HepG2 (cell line): ENCODE data around the gene IBA57. TPM values are rescaled to one million over a fixed set of nuclear protein-coding genes. Genes with fewer than 3 reads are reported as not detected.

Experiments used
- ARID5B ChIP-seq: IDR thresholded peaks from 2 replicates; pipeline ENCODE4 v1.4.0; 2020; ENCODE audit warnings: mild to moderate bottlenecking, missing genetic modification reagents
- BRD4 ChIP-seq: sonication (generic); formaldehyde crosslinking; IDR thresholded peaks from 2 replicates; pipeline ENCODE4 v1.4.0; 2020; ENCODE audit warnings: missing genetic modification reagents
- NAIF1 ChIP-seq: sonication (generic); formaldehyde crosslinking; IDR thresholded peaks from 2 replicates; pipeline ENCODE4 v1.5.0; 2020; ENCODE audit warnings: mild to moderate bottlenecking, missing genetic modification reagents, borderline replicate concordance
- NFATC3 ChIP-seq: sonication (generic); formaldehyde crosslinking; IDR thresholded peaks from 2 replicates; pipeline ENCODE4 v1.5.1; 2020; ENCODE audit warnings: mild to moderate bottlenecking, missing genetic modification reagents
- NR2C2 ChIP-seq: sonication (generic); formaldehyde crosslinking; IDR thresholded peaks from 2 replicates; pipeline ENCODE4 v1.4.0; 2020; ENCODE audit warnings: missing genetic modification reagents, mild to moderate bottlenecking, moderate library complexity, borderline replicate concordance
- PRPF4 ChIP-seq: fragments of 200-400 bp; formaldehyde crosslinking; IDR thresholded peaks from 2 replicates; pipeline ENCODE4 v1.6.1; 2016; ENCODE audit warnings: low read length, low read depth; ENCODE audit not compliant: poor library complexity, severe bottlenecking
- ZBTB10 ChIP-seq: sonication (generic); formaldehyde crosslinking; IDR thresholded peaks from 2 replicates; pipeline ENCODE4 v1.4.0; 2020; ENCODE audit warnings: missing genetic modification reagents, borderline replicate concordance
- ZBTB14 ChIP-seq: sonication (generic); formaldehyde crosslinking; IDR thresholded peaks from 2 replicates; pipeline ENCODE4 v1.4.0; 2020; ENCODE audit warnings: missing genetic modification reagents
- ZBTB7B ChIP-seq: sonication (generic); formaldehyde crosslinking; IDR thresholded peaks from 2 replicates; pipeline ENCODE4 v1.4.0; 2020; ENCODE audit warnings: missing genetic modification reagents
- ZFAT ChIP-seq: sonication (generic); formaldehyde crosslinking; conservative IDR thresholded peaks from 2 replicates; pipeline ENCODE4 v1.8.1; 2023; ENCODE audit warnings: missing genetic modification reagents, inconsistent platforms
- ZNF280B ChIP-seq: sonication (generic); formaldehyde crosslinking; IDR thresholded peaks from 2 replicates; pipeline ENCODE4 v1.5.0; 2020; ENCODE audit warnings: missing genetic modification reagents, mild to moderate bottlenecking, borderline replicate concordance
- ZNF296 ChIP-seq: sonication (generic); formaldehyde crosslinking; conservative IDR thresholded peaks from 2 replicates; pipeline ENCODE4 v1.5.0; 2020; ENCODE audit warnings: mild to moderate bottlenecking, missing genetic modification reagents
- ZNF335 ChIP-seq: sonication (generic); formaldehyde crosslinking; IDR thresholded peaks from 2 replicates; pipeline ENCODE4 v1.4.0; 2020; ENCODE audit warnings: missing genetic modification reagents
- ZNF747 ChIP-seq: sonication (generic); formaldehyde crosslinking; IDR thresholded peaks from 2 replicates; pipeline ENCODE4 v1.8.1; 2023; ENCODE audit warnings: missing genetic modification reagents, mild to moderate bottlenecking, borderline replicate concordance
- ZNF816 ChIP-seq: sonication (generic); formaldehyde crosslinking; IDR thresholded peaks from 2 replicates; pipeline ENCODE4 v1.8.0; 2022; ENCODE audit warnings: missing genetic modification reagents, mild to moderate bottlenecking, borderline replicate concordance
- ZSCAN31 ChIP-seq: sonication (generic); formaldehyde crosslinking; IDR thresholded peaks from 2 replicates; pipeline ENCODE4 v1.5.0; 2020; ENCODE audit warnings: low read depth, mild to moderate bottlenecking, missing genetic modification reagents
- polyA plus RNA-seq, 8 experiments: library from polyadenylated mRNA; depleted of rRNA in 3 of 8; stranded (reverse) in 7 of 8; unstranded in 1 of 8; fragments of >200 nt; fragmentation: Illumina TruSeq in 4 of 8; extraction: Trizol in 4 of 8; gene quantifications; 2 replicates each; pipeline versions ENCODE4 v1.2.1 to v1.2.3, GENCODE V29; 2011 to 2016; ENCODE audit warnings: low read depth in 4 of 8, missing spikeins in 1 of 8, mixed read lengths in 1 of 8; ENCODE audit not compliant: insufficient read depth in 1 of 8
- total RNA-seq, 5 experiments: library from RNA; depleted of rRNA; stranded (reverse); fragments of >200 nt; fragmentation: Illumina TruSeq; extraction: Trizol; gene quantifications; 2 replicates each; pipeline ENCODE4 v1.2.3, GENCODE V29; 2016; ENCODE audit warnings: low read depth in 1 of 5

Gene IBA57
- total and polyA plus RNA-seq, 2 of the 13 experiments (the other 11 are each of a cell fraction or from before 2014, with no cell fraction given), result 2.3 to 10.2 TPM

- no peak for TF ChIP-seq NFATC3 (CRISPR knock-in tag)
- no peak for TF ChIP-seq ZFAT (CRISPR knock-in tag)
- peak; percentile 7; the same call in 1 of the 2 replicates for TF ChIP-seq ZSCAN31 (CRISPR knock-in tag)
- TF ChIP-seq NAIF1 (CRISPR knock-in tag), result 0 out of 2 replicates have a peak, but pooled peaks have one; percentile 4
- peak; percentile 18; the same call in 1 of the 2 replicates for TF ChIP-seq NR2C2 (CRISPR knock-in tag)
- no peak for TF ChIP-seq ZNF747 (CRISPR knock-in tag)
- TF ChIP-seq ARID5B (CRISPR knock-in tag), result peak; percentile 42; the same call in 1 of the 2 replicates
- no peak for TF ChIP-seq PRPF4
- no peak for TF ChIP-seq ZNF816
- TF ChIP-seq ZNF296 (CRISPR knock-in tag), result no peak
- no peak for TF ChIP-seq ZNF335 (CRISPR knock-in tag)
- no peak for TF ChIP-seq ZNF280B (CRISPR knock-in tag)
- 0 out of 2 replicates have a peak, but pooled peaks have one; percentile 17 for TF ChIP-seq BRD4 (CRISPR knock-in tag)
- no peak for TF ChIP-seq ZBTB10 (CRISPR knock-in tag)
- no peak for TF ChIP-seq ZBTB7B (CRISPR knock-in tag)
- no peak for TF ChIP-seq ZBTB14
These were observed 749 bp downstream of the IBA57 start (continued) for GRCh38 chr1:228166170-228166936.
